DMS153 treated with DMSO at 0.1 percent for 48 hours (cell line): ENCODE measurements around the gene ATP8B1.
A peak's percentile ranks its signal among the peaks of the same experiment; 100 is the strongest.

Experiments
- DNase-seq: peaks from one replicate; lab custom pipeline; 2025; ENCODE audit not compliant: unreplicated experiment; lab: John Stamatoyannopoulos, UW

Gene ATP8B1

DNA sequence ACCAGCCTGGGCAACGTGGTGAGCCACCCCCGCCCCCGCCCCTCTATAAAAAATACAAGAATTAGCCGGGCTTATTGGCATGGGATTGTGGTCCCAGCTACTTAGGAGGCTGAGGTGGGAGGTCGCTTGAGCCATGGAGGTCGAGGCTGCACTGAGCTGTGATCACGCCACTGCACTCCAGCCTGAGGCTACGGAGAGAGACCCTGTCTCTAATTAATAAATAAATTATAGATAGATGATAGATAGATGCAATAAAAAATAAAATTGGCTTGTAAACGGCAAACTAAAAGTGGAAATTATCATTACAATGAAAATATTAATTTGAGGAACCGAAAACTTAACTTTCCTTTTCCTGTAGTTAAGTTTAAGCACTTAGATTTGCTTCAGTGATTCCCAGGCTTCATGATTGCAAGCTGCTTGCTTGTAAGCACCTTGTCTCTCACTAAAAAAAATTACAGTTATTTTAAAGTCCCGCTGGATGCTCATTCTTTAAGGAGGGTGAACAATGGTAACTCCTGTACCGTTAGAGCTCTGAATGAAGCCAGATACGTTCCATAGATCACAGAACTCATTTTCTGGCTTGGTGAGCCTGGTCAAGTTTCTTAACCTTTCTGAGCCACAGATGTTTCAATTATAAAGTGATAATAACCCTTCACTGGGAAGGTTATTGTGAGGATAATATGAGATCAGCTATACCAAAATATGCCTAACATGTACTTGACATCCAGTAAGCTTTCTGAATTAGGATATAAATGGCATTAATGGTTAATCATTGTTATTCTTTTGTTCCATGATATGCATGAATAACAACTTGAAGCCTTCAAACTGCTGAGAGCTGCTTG is 172.1 kb downstream of the ATP8B1 start:
- DNase-seq = no peak

DNA sequence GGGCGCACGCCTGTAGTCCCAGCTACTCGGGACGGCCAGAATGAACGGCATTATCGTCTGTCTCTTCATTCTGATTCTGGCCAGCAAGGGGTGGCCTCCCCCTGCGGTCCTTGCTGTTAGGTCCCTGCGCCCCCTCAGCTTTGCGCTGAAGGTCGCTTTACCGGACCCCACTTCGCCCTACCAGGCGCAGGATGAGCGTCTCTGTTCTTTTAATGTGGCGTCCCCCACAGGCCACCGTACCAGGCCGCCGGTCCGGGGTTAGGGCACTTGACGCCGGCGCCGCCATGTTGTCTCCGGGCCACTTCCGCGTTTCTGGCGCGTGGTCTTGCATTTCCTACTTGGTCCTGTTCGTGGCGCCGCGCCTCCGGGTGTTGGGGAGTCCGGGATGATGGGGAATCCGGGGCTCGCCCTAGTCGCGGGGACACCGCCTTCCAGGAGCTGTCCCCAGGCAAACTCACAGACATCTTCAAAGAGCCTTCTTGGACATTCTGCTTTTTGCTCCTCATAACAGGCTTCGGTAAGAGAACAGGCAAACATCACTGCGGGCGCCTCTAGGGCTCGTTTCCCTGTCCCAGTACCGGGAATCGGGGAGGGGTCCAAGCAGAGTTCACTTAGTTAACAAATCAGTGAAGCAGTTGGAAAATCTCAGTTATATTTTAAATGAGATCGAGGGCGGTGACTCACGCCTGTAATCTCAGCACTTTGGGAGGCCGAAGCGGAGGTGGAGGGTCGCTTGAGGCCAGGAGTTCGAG is 172.9 kb downstream of the ATP8B1 start:
- DNase-seq = peak; percentile 94

DNA sequence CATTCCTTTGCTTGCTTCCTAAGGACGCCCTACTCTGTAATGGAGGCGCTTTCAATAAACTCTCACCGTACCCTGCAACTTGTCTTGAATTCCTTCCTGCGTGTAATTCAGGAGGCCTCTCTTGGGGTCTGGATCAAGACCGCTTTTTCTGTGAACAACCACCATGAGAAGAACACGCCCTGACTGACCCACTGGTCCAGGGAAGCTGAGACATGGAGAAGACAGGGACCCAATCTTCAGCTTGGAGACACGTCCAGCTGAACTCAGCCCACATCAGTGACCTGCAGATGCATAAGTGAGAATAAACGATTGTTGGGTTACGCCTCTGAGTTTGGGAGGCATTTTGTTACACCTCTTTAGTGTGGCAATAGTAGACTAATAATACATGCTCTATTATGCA is 173.7 kb downstream of the ATP8B1 start:
- no peak for DNase-seq

DNA sequence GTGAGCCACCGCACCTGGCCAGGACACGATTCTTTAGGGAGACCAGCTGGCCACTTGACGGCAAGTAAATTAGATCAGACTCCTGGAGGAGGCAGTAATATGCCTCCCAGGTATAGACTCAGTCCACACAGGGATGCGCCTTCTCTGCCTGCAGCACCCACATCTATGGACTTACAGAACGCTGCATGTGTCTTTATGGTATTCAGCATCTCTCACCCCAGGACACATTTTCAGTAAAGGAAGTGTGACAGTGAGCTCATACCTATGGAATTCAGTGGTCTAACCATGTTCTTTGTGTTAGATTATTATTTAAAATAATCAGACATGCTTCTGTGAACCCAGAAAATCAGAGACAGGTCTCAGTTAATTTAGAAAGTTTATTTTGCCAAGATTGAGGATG is 175.6 kb downstream of the ATP8B1 start:
- no peak for DNase-seq

DNA sequence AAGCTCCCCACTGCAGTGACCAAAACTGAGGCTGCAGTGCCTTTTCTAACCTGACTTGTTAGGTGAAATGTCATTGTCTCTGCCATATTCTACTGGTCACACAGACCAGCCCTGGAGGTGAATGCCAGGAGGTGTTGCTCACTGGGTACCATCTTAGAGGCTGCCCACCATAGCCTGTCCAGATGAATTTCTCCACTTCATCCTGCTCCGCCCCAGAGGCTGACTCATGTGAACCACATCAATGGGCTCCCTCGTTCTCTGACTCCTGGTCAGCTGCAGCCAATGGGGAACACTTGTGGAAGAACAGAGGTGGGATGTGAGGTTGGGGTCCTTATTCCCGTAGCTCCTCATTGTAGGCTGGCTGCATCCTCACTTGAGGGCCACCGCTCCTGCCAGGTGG is 178.1 kb downstream of the ATP8B1 start:
- no peak for DNase-seq

DNA sequence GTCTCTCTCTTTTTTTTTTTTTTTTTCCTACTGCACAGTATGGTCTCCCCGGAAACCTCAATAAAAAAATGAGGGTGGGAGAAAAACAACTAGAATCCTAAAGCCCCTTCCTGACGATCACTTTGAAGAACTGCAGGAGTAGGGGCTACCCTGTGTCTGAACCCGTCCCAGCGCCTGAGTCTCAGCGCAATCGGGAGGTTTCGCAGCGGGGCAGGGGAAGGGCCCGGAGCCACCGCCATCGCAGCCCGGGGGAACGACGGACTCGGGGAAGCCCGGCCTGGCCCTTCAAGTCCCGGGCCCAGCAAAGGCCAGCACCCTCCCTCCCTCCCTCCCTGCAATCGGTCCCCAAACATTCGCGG is 181.9 kb downstream of the ATP8B1 start:
- DNase-seq = no peak

DNA sequence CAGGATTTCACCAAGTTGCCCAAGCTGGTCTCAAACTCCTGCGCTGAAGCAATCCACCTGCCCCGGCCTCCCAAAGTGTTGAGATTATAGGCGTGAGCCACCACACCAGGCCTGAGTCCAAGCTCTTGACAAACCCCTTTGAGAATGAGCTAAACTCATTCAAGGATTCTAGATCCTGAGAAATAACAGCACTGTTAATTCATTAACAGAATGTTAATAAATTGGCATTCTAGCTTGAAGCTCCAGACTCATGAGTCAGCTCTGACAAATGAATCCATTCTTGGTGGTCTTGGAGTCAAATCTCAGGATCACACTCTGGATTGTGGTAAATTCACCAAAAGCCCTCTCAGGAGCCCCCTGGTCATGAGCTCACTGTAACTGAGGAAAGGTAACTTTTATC is 183.2 kb downstream of the ATP8B1 start:
- DNase-seq = no peak

DNA sequence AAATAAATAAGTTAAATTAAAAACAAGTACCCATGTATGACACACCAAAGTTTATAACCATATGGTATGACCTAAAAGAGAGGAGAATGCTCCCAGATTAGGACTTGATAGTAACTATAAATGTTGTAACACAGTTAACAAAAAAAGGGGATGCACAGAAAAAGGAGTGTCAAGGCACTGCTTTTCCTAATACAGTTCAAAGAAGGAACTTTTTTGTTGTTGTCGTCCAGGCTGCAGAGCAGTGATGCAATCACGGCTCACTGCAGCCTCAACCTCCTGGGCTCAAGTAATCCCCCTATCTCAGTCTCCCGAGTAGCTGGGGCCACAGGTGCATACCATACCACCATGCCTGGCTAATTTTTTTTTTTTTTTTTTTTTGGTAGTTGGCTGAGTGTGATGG is 184.2 kb downstream of the ATP8B1 start:
- no peak for DNase-seq

DNA sequence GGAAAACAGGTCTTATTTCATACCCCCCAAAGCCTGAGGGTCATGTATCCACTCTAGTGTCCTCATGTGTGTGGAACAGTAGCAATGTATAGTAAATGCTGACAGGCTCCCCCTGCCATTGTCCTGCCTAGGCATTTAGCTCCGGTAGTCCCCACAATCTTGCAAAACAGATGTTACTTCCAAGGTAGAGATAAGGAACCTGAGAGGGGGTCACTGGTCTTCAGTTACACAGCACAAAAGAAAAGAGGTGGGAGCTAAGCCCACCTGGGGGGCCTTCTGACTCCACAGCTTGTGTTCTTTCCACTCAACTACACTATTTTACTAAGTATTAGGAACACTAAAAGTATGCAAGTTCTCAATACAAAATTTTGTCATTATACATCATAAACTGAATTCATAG is 199.2 kb downstream of the ATP8B1 start:
- no peak for DNase-seq
